HEK293 (cell line): ENCODE data around the gene OPALIN.

Experiments
- CTCF ChIA-PET: fragments of 350-600 bp; formaldehyde crosslinking; extraction: SDS; loops from one replicate; lab custom pipeline; 2021; ENCODE audit warnings: antibody characterized with exemption; lab: Yijun Ruan, JAX
- POLR2A ChIA-PET: fragments of 300-600 bp; formaldehyde crosslinking; extraction: SDS; loops from one replicate; lab custom pipeline; 2020; ENCODE audit warnings: antibody characterized with exemption, inconsistent platforms; lab: Yijun Ruan, JAX
- H3K27ac ChIP-seq: fragments of 200-500 bp; sonication (Bioruptor generic); 2 replicates; pipeline ENCODE4 v1.5.1; 2014; ENCODE audit warnings: low read depth, low read length, control low read depth, inconsistent platforms; ENCODE audit errors: extremely low read depth
- H3K36me3 ChIP-seq, 2 experiments: fragments of 200-500 bp in 1 of 2; sonication (Bioruptor generic) in 1 of 2; 1 replicate in 1 of 2; 2 replicates in 1 of 2; pipeline ENCODE4 v1.5.1; 2014 to 2017; ENCODE audit warnings: inconsistent platforms in 2 of 2, low read length in 2 of 2; ENCODE audit not compliant: control insufficient read depth in 2 of 2, insufficient read depth in 1 of 2
- H3K4me1 ChIP-seq: fragments of 200-500 bp; sonication (Bioruptor generic); 2 replicates; pipeline ENCODE4 v1.5.1; 2014; ENCODE audit warnings: mild to moderate bottlenecking, low read length, inconsistent platforms; ENCODE audit not compliant: control insufficient read depth, insufficient read depth
- H3K4me3 ChIP-seq: 2 replicates; pipeline ENCODE4 v1.5.1; 2011; ENCODE audit warnings: low read depth, mild to moderate bottlenecking, control low read depth, low read length, moderate library complexity
- H3K9me3 ChIP-seq: fragments of 200-500 bp; sonication (Bioruptor generic); 2 replicates; pipeline ENCODE4 v1.5.1; 2014; ENCODE audit warnings: low read depth, low read length, inconsistent platforms; ENCODE audit not compliant: control insufficient read depth, insufficient read depth
- EGR2 ChIP-seq: fragments of 450-650 bp; formaldehyde crosslinking; IDR thresholded peaks from 2 replicates; pipeline ENCODE4 v1.5.1; 2016; ENCODE audit warnings: low read depth, missing biosample characterization, missing genetic modification characterization
- REPIN1 ChIP-seq: fragments of 450-650 bp; formaldehyde crosslinking; IDR thresholded peaks from 2 replicates; pipeline ENCODE4 v1.5.1; 2017; ENCODE audit warnings: missing biosample characterization, missing genetic modification characterization, low read depth
- WT1 ChIP-seq: fragments of 450-650 bp; formaldehyde crosslinking; IDR thresholded peaks from 2 replicates; pipeline ENCODE4 v1.5.1; 2016; ENCODE audit warnings: missing biosample characterization, missing genetic modification characterization
- ZBTB1 ChIP-seq: fragments of 450-650 bp; formaldehyde crosslinking; IDR thresholded peaks from 2 replicates; pipeline ENCODE4 v1.5.1; 2016; ENCODE audit warnings: missing biosample characterization, missing genetic modification characterization
- ZEB2 ChIP-seq: fragments of 450-650 bp; formaldehyde crosslinking; IDR thresholded peaks from 2 replicates; pipeline ENCODE4 v1.5.1; 2016; ENCODE audit warnings: missing biosample characterization, missing genetic modification characterization
- ZFHX2 ChIP-seq: fragments of 450-650 bp; formaldehyde crosslinking; conservative IDR thresholded peaks from 2 replicates; pipeline ENCODE4 v1.5.1; 2016; ENCODE audit warnings: missing biosample characterization, missing genetic modification characterization
- ZFP41 ChIP-seq: fragments of 450-650 bp; formaldehyde crosslinking; IDR thresholded peaks from 2 replicates; pipeline ENCODE4 v1.5.1; 2016; ENCODE audit warnings: missing biosample characterization, missing genetic modification characterization, borderline replicate concordance
- ZIC2 ChIP-seq: fragments of 450-650 bp; formaldehyde crosslinking; IDR thresholded peaks from 2 replicates; pipeline ENCODE4 v1.5.1; 2016; ENCODE audit warnings: missing biosample characterization, missing genetic modification characterization
- ZNF112 ChIP-seq: fragments of 450-650 bp; formaldehyde crosslinking; IDR thresholded peaks from 2 replicates; pipeline ENCODE4 v1.5.0; 2017; ENCODE audit warnings: missing biosample characterization, missing genetic modification characterization
- ZNF132 ChIP-seq: fragments of 450-650 bp; formaldehyde crosslinking; IDR thresholded peaks from 2 replicates; pipeline ENCODE4 v1.5.1; 2017; ENCODE audit warnings: missing biosample characterization, missing genetic modification characterization, borderline replicate concordance
- ZNF16 ChIP-seq: fragments of 450-650 bp; formaldehyde crosslinking; IDR thresholded peaks from 2 replicates; pipeline ENCODE4 v1.5.1; 2016; ENCODE audit warnings: low read depth, missing biosample characterization, missing genetic modification characterization
- ZNF169 ChIP-seq: fragments of 450-650 bp; formaldehyde crosslinking; IDR thresholded peaks from 2 replicates; pipeline ENCODE4 v1.5.1; 2016; ENCODE audit warnings: missing biosample characterization, missing genetic modification characterization
- ZNF211 ChIP-seq: fragments of 450-650 bp; formaldehyde crosslinking; IDR thresholded peaks from 2 replicates; pipeline ENCODE4 v1.5.1; 2016; ENCODE audit warnings: low read depth, missing biosample characterization, missing genetic modification characterization
- ZNF221 ChIP-seq: fragments of 450-650 bp; formaldehyde crosslinking; IDR thresholded peaks from 2 replicates; pipeline ENCODE4 v1.5.1; 2017; ENCODE audit warnings: missing biosample characterization, missing genetic modification characterization, borderline replicate concordance
- ZNF292 ChIP-seq: fragments of 450-650 bp; formaldehyde crosslinking; IDR thresholded peaks from 2 replicates; pipeline ENCODE4 v1.5.1; 2016; ENCODE audit warnings: low read depth, missing biosample characterization, missing genetic modification characterization, borderline replicate concordance
- ZNF324 ChIP-seq: fragments of 450-650 bp; formaldehyde crosslinking; IDR thresholded peaks from 2 replicates; pipeline ENCODE4 v1.5.1; 2016; ENCODE audit warnings: missing biosample characterization, missing genetic modification characterization
- ZNF350 ChIP-seq: fragments of 450-650 bp; formaldehyde crosslinking; IDR thresholded peaks from 2 replicates; pipeline ENCODE4 v1.5.0; 2017; ENCODE audit warnings: missing biosample characterization, mild to moderate bottlenecking, missing genetic modification characterization
- ZNF416 ChIP-seq: fragments of 450-650 bp; formaldehyde crosslinking; IDR thresholded peaks from 2 replicates; pipeline ENCODE4 v1.5.1; 2016; ENCODE audit warnings: missing biosample characterization, missing genetic modification characterization
- ZNF510 ChIP-seq: fragments of 450-650 bp; formaldehyde crosslinking; IDR thresholded peaks from 2 replicates; pipeline ENCODE4 v1.5.1; 2018; ENCODE audit warnings: mild to moderate bottlenecking, missing genetic modification characterization, missing biosample characterization; ENCODE audit not compliant: insufficient replicate concordance
- ZNF560 ChIP-seq: fragments of 450-650 bp; formaldehyde crosslinking; IDR thresholded peaks from 2 replicates; pipeline ENCODE4 v1.5.1; 2017; ENCODE audit warnings: missing biosample characterization, missing genetic modification characterization, borderline replicate concordance
- ZNF629 ChIP-seq: fragments of 450-650 bp; formaldehyde crosslinking; IDR thresholded peaks from 2 replicates; pipeline ENCODE4 v1.5.1; 2017; ENCODE audit warnings: missing biosample characterization, missing genetic modification characterization
- ZNF670 ChIP-seq: fragments of 450-650 bp; formaldehyde crosslinking; IDR thresholded peaks from 2 replicates; pipeline ENCODE4 v1.5.1; 2016; ENCODE audit warnings: missing biosample characterization, missing genetic modification characterization, low read depth
- ZNF677 ChIP-seq: fragments of 450-650 bp; IDR thresholded peaks from 2 replicates; pipeline ENCODE4 v1.5.0; 2018; ENCODE audit warnings: missing biosample characterization, mild to moderate bottlenecking, missing genetic modification characterization, moderate library complexity
- ZNF701 ChIP-seq: fragments of 450-650 bp; formaldehyde crosslinking; IDR thresholded peaks from 2 replicates; pipeline ENCODE4 v1.5.1; 2016; ENCODE audit warnings: missing biosample characterization, missing genetic modification characterization
- ZNF707 ChIP-seq: fragments of 450-650 bp; formaldehyde crosslinking; IDR thresholded peaks from 2 replicates; pipeline ENCODE4 v1.5.1; 2016; ENCODE audit warnings: missing biosample characterization, missing genetic modification characterization
- ZNF785 ChIP-seq: fragments of 450-650 bp; formaldehyde crosslinking; IDR thresholded peaks from 2 replicates; pipeline ENCODE4 v1.5.1; 2016; ENCODE audit warnings: missing biosample characterization, missing genetic modification characterization
- TF ChIP-seq, protein P1 (sequence below): fragments of 450-650 bp; formaldehyde crosslinking; IDR thresholded peaks from 2 replicates; pipeline ENCODE4 v1.5.1; 2017; ENCODE audit warnings: missing biosample characterization, missing genetic modification characterization
- TF ChIP-seq, protein P2 (sequence below): fragments of 450-650 bp; formaldehyde crosslinking; IDR thresholded peaks from 2 replicates; pipeline ENCODE4 v1.5.0; 2017; ENCODE audit warnings: missing biosample characterization, missing genetic modification characterization, borderline replicate concordance
- TF ChIP-seq, protein P3 (sequence below): fragments of 450-650 bp; formaldehyde crosslinking; IDR thresholded peaks from 2 replicates; pipeline ENCODE4 v1.5.1; 2016; ENCODE audit warnings: missing biosample characterization, missing genetic modification characterization

Gene OPALIN

DNA sequence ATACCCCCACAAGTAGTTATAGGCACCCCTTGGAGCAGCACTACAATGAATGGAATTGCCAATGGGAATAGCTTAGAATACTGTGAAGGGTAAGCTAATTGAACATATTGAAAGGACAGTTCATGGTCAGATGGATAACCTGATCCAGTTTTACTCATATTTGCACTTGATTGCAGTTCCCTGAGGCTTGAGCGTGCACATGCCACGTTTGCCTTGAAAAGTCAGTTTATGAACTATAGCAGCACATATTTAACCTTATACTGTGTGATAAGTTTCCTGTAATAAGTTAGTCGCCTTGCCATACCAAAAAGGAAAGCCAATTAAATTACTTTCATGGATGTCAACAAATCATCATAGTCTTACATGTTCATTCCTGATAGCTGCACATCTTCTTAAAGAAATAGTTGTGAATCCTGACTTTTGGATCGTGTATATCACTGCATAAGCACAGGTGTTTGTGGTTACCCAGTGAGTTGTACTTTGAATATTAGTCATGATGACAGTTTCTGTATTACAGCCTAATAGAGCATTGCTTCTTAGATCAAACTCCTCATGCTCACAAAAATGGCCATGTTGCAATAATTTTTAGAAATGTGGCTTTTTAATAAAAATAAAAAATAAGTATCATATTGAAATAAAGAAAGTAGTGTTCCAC, 33.0 kb downstream of the OPALIN start:
- no peak overlapping the region for H3K27ac ChIP-seq
- CTCF ChIA-PET, result interaction anchor here (1.3 kb wide), 2 partner anchors 12 to 15 kb away, joined by 4 to 5 read pairs; no protein-coding TSS in a partner anchor
- no peaks in the 10 kb centered on the region for H3K4me1 ChIP-seq
- POLR2A ChIA-PET, result no interaction called here
- H3K4me3 ChIP-seq, result no peak overlapping the region
- TF ChIP-seq EGR2 (tag by site-specific recombination), result no peak
- no peak for TF ChIP-seq ZNF416
- TF ChIP-seq ZNF112 (tag by site-specific recombination), result no peak
- TF ChIP-seq, protein P1, sequence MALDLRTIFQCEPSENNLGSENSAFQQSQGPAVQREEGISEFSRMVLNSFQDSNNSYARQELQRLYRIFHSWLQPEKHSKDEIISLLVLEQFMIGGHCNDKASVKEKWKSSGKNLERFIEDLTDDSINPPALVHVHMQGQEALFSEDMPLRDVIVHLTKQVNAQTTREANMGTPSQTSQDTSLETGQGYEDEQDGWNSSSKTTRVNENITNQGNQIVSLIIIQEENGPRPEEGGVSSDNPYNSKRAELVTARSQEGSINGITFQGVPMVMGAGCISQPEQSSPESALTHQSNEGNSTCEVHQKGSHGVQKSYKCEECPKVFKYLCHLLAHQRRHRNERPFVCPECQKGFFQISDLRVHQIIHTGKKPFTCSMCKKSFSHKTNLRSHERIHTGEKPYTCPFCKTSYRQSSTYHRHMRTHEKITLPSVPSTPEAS, result no peak
- no peak for TF ChIP-seq ZNF560 (tag by site-specific recombination)
- TF ChIP-seq ZFHX2 (tag by site-specific recombination), result no peak
- no peak for TF ChIP-seq ZNF701 (tag by site-specific recombination)
- H3K36me3 ChIP-seq, result no peaks in the 10 kb centered on the region
- no peaks in the 10 kb centered on the region for H3K9me3 ChIP-seq

DNA sequence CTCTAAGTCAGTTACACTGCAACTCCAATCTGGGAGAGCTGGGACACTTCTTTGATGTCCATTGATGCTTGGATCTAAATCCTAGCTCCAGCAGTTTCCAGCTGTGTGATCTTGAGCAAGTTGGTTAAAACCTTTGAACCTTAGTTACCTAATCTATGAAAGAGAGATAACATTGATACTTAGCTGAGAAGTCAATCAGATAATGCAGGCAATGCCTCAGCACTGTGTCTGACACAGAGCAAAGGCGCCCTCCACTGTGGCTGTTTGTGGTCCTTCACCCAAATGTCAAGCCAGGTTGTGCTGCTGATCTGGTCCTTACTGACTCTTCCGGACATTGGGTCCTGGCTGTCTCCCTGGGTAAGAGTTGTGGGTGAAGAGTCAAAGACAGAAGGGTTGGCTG, 34.4 kb downstream of the OPALIN start:
- no peaks in the 10 kb centered on the region for H3K36me3 ChIP-seq
- ChIA-PET CTCF (interaction anchor here (0.7 to 3.2 kb wide), 5 partner anchors 10 to 308 kb away, joined by 3 to 27 read pairs (median 3); no protein-coding TSS in a partner anchor), POLR2A (no interaction called here)
- H3K9me3 ChIP-seq, result no peaks in the 10 kb centered on the region
- H3K27ac ChIP-seq, result no peak overlapping the region
- no peak for TF ChIP-seq ZNF677 (tag by site-specific recombination)
- TF ChIP-seq ZNF416, result no peak
- no peak for TF ChIP-seq ZNF670 (tag by site-specific recombination)
- TF ChIP-seq, protein P2, sequence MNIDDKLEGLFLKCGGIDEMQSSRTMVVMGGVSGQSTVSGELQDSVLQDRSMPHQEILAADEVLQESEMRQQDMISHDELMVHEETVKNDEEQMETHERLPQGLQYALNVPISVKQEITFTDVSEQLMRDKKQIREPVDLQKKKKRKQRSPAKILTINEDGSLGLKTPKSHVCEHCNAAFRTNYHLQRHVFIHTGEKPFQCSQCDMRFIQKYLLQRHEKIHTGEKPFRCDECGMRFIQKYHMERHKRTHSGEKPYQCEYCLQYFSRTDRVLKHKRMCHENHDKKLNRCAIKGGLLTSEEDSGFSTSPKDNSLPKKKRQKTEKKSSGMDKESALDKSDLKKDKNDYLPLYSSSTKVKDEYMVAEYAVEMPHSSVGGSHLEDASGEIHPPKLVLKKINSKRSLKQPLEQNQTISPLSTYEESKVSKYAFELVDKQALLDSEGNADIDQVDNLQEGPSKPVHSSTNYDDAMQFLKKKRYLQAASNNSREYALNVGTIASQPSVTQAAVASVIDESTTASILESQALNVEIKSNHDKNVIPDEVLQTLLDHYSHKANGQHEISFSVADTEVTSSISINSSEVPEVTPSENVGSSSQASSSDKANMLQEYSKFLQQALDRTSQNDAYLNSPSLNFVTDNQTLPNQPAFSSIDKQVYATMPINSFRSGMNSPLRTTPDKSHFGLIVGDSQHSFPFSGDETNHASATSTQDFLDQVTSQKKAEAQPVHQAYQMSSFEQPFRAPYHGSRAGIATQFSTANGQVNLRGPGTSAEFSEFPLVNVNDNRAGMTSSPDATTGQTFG (tag by site-specific recombination), result no peak
- TF ChIP-seq ZNF16, result no peak
- TF ChIP-seq ZNF221, result no peak
- TF ChIP-seq REPIN1 (tag by site-specific recombination), result no peak
- no peak for TF ChIP-seq ZNF510 (tag by site-specific recombination)
- no peak for TF ChIP-seq ZNF292
- no peak for TF ChIP-seq ZNF211 (tag by site-specific recombination)
- no peak for TF ChIP-seq ZEB2 (tag by site-specific recombination)
- no peaks in the 10 kb centered on the region for H3K4me1 ChIP-seq
- no peak overlapping the region for H3K4me3 ChIP-seq

DNA sequence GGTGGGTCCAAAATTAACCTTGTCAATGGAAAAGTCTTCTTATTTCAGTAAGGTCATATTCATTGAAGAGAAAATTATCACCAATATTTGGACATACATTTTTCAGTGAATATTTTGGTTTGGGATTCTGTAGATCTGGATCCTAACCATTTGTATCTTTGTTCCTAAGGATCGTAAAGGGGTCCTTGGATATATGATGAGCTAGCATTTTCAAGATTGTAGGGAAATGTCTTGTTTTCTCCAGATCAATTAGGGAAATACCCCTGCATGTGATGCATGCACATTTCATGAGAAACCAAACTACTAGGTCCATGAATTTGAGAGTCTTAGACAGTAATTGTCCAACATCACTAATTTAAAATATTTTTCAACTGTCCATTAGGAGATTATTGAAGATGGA, 36.5 kb downstream of the OPALIN start:
- no peak overlapping the region for H3K4me3 ChIP-seq
- POLR2A ChIA-PET, result no interaction called here
- H3K9me3 ChIP-seq, result no peaks in the 10 kb centered on the region
- no peak overlapping the region for H3K27ac ChIP-seq
- CTCF ChIA-PET, result interaction anchor here (0.8 to 3.2 kb wide), 5 partner anchors 12 to 305 kb away, joined by 4 to 27 read pairs (median 5); no protein-coding TSS in a partner anchor
- H3K4me1 ChIP-seq, result no peaks in the 10 kb centered on the region
- H3K36me3 ChIP-seq, result no peaks in the 10 kb centered on the region
- TF ChIP-seq, protein P3, sequence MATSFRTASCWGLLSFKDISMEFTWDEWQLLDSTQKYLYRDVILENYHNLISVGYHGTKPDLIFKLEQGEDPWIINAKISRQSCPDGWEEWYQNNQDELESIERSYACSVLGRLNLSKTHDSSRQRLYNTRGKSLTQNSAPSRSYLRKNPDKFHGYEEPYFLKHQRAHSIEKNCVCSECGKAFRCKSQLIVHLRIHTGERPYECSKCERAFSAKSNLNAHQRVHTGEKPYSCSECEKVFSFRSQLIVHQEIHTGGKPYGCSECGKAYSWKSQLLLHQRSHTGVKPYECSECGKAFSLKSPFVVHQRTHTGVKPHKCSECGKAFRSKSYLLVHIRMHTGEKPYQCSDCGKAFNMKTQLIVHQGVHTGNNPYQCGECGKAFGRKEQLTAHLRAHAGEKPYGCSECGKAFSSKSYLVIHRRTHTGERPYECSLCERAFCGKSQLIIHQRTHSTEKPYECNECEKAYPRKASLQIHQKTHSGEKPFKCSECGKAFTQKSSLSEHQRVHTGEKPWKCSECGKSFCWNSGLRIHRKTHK (tag by site-specific recombination), result no peak
- TF ChIP-seq ZNF169 (tag by site-specific recombination) (no peak), ZBTB1 (tag by site-specific recombination) (no peak), ZNF324 (no peak), WT1 (tag by site-specific recombination) (no peak), ZFP41 (tag by site-specific recombination) (no peak), ZIC2 (no peak), ZNF629 (tag by site-specific recombination) (no peak), ZNF707 (tag by site-specific recombination) (no peak), ZNF785 (tag by site-specific recombination) (no peak), ZNF132 (no peak), ZNF350 (no peak), ZNF701 (tag by site-specific recombination) (no peak)
